HEK293 (cell line): ENCODE results near the gene ZNF611.
"Not testable (repeated sequence)": the region's sequence is repeated elsewhere in the genome, so short reads cannot be mapped to it uniquely, and the experiment has no call there.

ENCODE experiments used
- CTCF ChIA-PET: fragments of 350-600 bp; formaldehyde crosslinking; extraction: SDS; loops from one replicate; lab custom pipeline; 2021; ENCODE audit warnings: antibody characterized with exemption; lab: Yijun Ruan, JAX
- POLR2A ChIA-PET: fragments of 300-600 bp; formaldehyde crosslinking; extraction: SDS; loops from one replicate; lab custom pipeline; 2020; ENCODE audit warnings: antibody characterized with exemption, inconsistent platforms; lab: Yijun Ruan, JAX
- H3K27ac ChIP-seq: fragments of 200-500 bp; sonication (Bioruptor generic); 2 replicates; pipeline ENCODE4 v1.5.1; 2014; ENCODE audit warnings: low read depth, low read length, control low read depth, inconsistent platforms; ENCODE audit errors: extremely low read depth
- H3K36me3 ChIP-seq, 2 experiments: fragments of 200-500 bp in 1 of 2; sonication (Bioruptor generic) in 1 of 2; 1 replicate in 1 of 2; 2 replicates in 1 of 2; pipeline ENCODE4 v1.5.1; 2014 to 2017; ENCODE audit warnings: inconsistent platforms in 2 of 2, low read length in 2 of 2; ENCODE audit not compliant: control insufficient read depth in 2 of 2, insufficient read depth in 1 of 2
- H3K4me1 ChIP-seq: fragments of 200-500 bp; sonication (Bioruptor generic); 2 replicates; pipeline ENCODE4 v1.5.1; 2014; ENCODE audit warnings: mild to moderate bottlenecking, low read length, inconsistent platforms; ENCODE audit not compliant: control insufficient read depth, insufficient read depth
- H3K4me3 ChIP-seq: 2 replicates; pipeline ENCODE4 v1.5.1; 2011; ENCODE audit warnings: low read depth, mild to moderate bottlenecking, control low read depth, low read length, moderate library complexity
- H3K9me3 ChIP-seq: fragments of 200-500 bp; sonication (Bioruptor generic); 2 replicates; pipeline ENCODE4 v1.5.1; 2014; ENCODE audit warnings: low read depth, low read length, inconsistent platforms; ENCODE audit not compliant: control insufficient read depth, insufficient read depth
- EGR2 ChIP-seq: fragments of 450-650 bp; formaldehyde crosslinking; IDR thresholded peaks from 2 replicates; pipeline ENCODE4 v1.5.1; 2016; ENCODE audit warnings: low read depth, missing biosample characterization, missing genetic modification characterization
- HOXC10 ChIP-seq: sonication (generic); formaldehyde crosslinking; IDR thresholded peaks from 2 replicates; pipeline ENCODE4 v1.8.1; 2023; ENCODE audit warnings: mild to moderate bottlenecking, missing genetic modification reagents
- KLF16 ChIP-seq: fragments of 450-650 bp; formaldehyde crosslinking; IDR thresholded peaks from 2 replicates; pipeline ENCODE4 v1.5.1; 2017; ENCODE audit warnings: missing biosample characterization, missing genetic modification characterization
- PRDM1 ChIP-seq: fragments of 450-650 bp; formaldehyde crosslinking; IDR thresholded peaks from 2 replicates; pipeline ENCODE4; 2016; ENCODE audit warnings: missing biosample characterization, missing genetic modification characterization
- SCRT2 ChIP-seq: fragments of 450-650 bp; formaldehyde crosslinking; IDR thresholded peaks from 2 replicates; pipeline ENCODE4 v1.5.1; 2016; ENCODE audit warnings: missing biosample characterization, missing genetic modification characterization
- ZNF266 ChIP-seq: fragments of 450-650 bp; formaldehyde crosslinking; IDR thresholded peaks from 2 replicates; pipeline ENCODE4 v1.5.1; 2016; ENCODE audit warnings: missing biosample characterization, missing genetic modification characterization, low read depth
- ZNF341 ChIP-seq: fragments of 450-650 bp; formaldehyde crosslinking; IDR thresholded peaks from 2 replicates; pipeline ENCODE4; 2016; ENCODE audit warnings: low read depth, missing biosample characterization, missing genetic modification characterization
- ZNF416 ChIP-seq: fragments of 450-650 bp; formaldehyde crosslinking; IDR thresholded peaks from 2 replicates; pipeline ENCODE4 v1.5.1; 2016; ENCODE audit warnings: missing biosample characterization, missing genetic modification characterization
- ZNF544 ChIP-seq: fragments of 450-650 bp; formaldehyde crosslinking; IDR thresholded peaks from 2 replicates; pipeline ENCODE4 v1.5.0; 2017; ENCODE audit warnings: missing biosample characterization, missing genetic modification characterization
- ZNF654 ChIP-seq: fragments of 450-650 bp; formaldehyde crosslinking; IDR thresholded peaks from 2 replicates; pipeline ENCODE4 v1.5.1; 2016; ENCODE audit warnings: low read depth, missing biosample characterization, missing genetic modification characterization
- ZNF658 ChIP-seq: fragments of 450-650 bp; formaldehyde crosslinking; IDR thresholded peaks from 2 replicates; pipeline ENCODE4; 2016; ENCODE audit warnings: missing biosample characterization, missing genetic modification characterization
- ZSCAN23 ChIP-seq: fragments of 450-650 bp; formaldehyde crosslinking; IDR thresholded peaks from 2 replicates; pipeline ENCODE4 v1.5.1; 2016; ENCODE audit warnings: missing biosample characterization, missing genetic modification characterization
- TF ChIP-seq, protein P1 (sequence below): fragments of 450-650 bp; IDR thresholded peaks from 2 replicates; pipeline ENCODE4 v1.5.1; 2018; ENCODE audit warnings: missing biosample characterization, missing genetic modification characterization
- TF ChIP-seq, protein P2 (sequence below): fragments of 450-650 bp; formaldehyde crosslinking; IDR thresholded peaks from 2 replicates; pipeline ENCODE4 v1.5.1; 2016; ENCODE audit warnings: missing biosample characterization, missing genetic modification characterization
- TF ChIP-seq, protein P3 (sequence below): fragments of 450-650 bp; formaldehyde crosslinking; IDR thresholded peaks from 2 replicates; pipeline ENCODE4 v1.5.1; 2016; ENCODE audit warnings: missing biosample characterization, missing genetic modification characterization, borderline replicate concordance
- TF ChIP-seq, protein P4 (sequence below): fragments of 450-650 bp; formaldehyde crosslinking; IDR thresholded peaks from 2 replicates; pipeline ENCODE4 v1.5.1; 2017; ENCODE audit warnings: missing biosample characterization, missing genetic modification characterization

The ZNF611 gene

DNA sequence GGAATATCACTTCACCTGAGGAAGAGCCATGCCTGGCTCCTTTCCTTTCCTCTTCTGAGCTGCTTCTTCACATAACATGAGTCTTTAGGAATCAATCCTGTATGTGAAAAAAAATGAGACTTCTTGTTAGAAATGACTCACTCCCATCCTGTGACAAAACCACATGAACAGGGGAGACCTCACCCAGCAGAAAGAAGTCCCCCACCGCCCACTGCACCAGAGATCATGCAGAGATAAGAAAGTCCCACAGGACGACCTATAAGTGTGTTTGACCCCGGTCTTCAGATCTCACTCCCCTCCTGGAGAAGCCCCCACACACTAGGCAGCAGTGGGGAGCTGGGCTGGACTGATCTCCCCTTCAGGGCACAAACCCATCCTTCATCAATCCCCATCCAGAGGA lies 44.0 kb upstream of the ZNF611 start:
- H3K4me3 ChIP-seq: no peak overlapping the region
- POLR2A ChIA-PET: interaction anchor here (0.7 kb wide), 1 partner anchor 17 kb away, joined by 4 read pairs; no protein-coding TSS in a partner anchor
- no peak overlapping the region for H3K27ac ChIP-seq
- CTCF ChIA-PET: no interaction called here
- TF ChIP-seq PRDM1 (tag by site-specific recombination) (no peak), ZNF416 (no peak), KLF16 (tag by site-specific recombination) (no peak), SCRT2 (tag by site-specific recombination) (no peak), ZSCAN23 (tag by site-specific recombination) (no peak), ZNF341 (no peak), HOXC10 (CRISPR knock-in tag) (no peak), ZNF658 (no peak), ZNF266 (tag by site-specific recombination) (no peak)
- TF ChIP-seq, protein P1, sequence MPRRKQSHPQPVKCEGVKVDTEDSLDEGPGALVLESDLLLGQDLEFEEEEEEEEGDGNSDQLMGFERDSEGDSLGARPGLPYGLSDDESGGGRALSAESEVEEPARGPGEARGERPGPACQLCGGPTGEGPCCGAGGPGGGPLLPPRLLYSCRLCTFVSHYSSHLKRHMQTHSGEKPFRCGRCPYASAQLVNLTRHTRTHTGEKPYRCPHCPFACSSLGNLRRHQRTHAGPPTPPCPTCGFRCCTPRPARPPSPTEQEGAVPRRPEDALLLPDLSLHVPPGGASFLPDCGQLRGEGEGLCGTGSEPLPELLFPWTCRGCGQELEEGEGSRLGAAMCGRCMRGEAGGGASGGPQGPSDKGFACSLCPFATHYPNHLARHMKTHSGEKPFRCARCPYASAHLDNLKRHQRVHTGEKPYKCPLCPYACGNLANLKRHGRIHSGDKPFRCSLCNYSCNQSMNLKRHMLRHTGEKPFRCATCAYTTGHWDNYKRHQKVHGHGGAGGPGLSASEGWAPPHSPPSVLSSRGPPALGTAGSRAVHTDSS: no peak
- TF ChIP-seq, protein P2, sequence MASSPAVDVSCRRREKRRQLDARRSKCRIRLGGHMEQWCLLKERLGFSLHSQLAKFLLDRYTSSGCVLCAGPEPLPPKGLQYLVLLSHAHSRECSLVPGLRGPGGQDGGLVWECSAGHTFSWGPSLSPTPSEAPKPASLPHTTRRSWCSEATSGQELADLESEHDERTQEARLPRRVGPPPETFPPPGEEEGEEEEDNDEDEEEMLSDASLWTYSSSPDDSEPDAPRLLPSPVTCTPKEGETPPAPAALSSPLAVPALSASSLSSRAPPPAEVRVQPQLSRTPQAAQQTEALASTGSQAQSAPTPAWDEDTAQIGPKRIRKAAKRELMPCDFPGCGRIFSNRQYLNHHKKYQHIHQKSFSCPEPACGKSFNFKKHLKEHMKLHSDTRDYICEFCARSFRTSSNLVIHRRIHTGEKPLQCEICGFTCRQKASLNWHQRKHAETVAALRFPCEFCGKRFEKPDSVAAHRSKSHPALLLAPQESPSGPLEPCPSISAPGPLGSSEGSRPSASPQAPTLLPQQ: no peak
- TF ChIP-seq, all 188 proteins: peak for 0
- H3K36me3 ChIP-seq: no peaks in the 10 kb centered on the region
- no peaks in the 10 kb centered on the region for H3K9me3 ChIP-seq
- no peaks in the 10 kb centered on the region for H3K4me1 ChIP-seq

DNA sequence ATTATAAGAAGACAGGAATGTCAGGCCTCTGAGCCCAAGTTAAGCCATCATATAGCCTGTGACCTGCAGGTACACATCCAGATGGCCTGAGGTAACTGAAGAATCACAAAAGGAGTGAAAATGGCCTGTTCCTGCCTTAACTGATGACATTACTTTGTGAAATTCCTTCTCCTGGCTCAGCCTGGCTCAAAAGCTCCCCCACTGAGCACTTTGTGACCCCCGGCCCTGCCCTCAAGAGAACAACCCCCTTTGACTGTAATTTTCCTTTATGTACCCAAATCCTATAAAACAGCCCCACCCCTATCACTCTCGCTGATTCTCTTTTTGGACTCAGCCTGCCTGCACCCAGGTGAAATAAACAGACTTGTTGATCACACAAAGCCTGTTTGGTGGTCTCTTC lies 21.6 kb upstream of the ZNF611 start:
- H3K4me3 ChIP-seq, H3K36me3 ChIP-seq, H3K27ac ChIP-seq, H3K4me1 ChIP-seq, POLR2A ChIA-PET, CTCF ChIA-PET, H3K9me3 ChIP-seq: not testable (repeated sequence)

DNA sequence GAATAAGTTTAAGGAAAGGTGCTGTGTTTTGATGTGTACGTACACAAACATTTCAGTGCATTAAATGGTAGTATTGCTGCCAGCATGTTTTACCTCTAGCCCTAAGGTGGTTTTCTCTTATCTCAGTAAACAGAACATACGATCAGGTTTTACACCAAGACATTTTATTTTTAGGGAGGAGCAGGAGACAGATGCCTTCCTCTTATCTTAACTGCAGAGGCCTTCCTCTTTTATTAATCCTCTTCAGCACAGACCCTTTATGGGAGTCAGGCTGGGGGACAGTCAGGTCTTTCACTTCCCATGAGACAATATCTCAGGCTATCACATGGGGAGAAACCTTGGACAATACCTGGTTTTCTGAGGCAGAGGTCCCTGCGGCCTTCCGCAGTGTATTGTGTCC lies 14.9 kb upstream of the ZNF611 start:
- Histone ChIP-seq H3K9me3 (no peaks in the 10 kb centered on the region), H3K36me3 (no peaks in the 10 kb centered on the region), H3K4me3 (no peak overlapping the region), H3K4me1 (no peaks in the 10 kb centered on the region), H3K27ac (no peak overlapping the region)
- TF ChIP-seq EGR2: no peak
- TF ChIP-seq, protein P3, sequence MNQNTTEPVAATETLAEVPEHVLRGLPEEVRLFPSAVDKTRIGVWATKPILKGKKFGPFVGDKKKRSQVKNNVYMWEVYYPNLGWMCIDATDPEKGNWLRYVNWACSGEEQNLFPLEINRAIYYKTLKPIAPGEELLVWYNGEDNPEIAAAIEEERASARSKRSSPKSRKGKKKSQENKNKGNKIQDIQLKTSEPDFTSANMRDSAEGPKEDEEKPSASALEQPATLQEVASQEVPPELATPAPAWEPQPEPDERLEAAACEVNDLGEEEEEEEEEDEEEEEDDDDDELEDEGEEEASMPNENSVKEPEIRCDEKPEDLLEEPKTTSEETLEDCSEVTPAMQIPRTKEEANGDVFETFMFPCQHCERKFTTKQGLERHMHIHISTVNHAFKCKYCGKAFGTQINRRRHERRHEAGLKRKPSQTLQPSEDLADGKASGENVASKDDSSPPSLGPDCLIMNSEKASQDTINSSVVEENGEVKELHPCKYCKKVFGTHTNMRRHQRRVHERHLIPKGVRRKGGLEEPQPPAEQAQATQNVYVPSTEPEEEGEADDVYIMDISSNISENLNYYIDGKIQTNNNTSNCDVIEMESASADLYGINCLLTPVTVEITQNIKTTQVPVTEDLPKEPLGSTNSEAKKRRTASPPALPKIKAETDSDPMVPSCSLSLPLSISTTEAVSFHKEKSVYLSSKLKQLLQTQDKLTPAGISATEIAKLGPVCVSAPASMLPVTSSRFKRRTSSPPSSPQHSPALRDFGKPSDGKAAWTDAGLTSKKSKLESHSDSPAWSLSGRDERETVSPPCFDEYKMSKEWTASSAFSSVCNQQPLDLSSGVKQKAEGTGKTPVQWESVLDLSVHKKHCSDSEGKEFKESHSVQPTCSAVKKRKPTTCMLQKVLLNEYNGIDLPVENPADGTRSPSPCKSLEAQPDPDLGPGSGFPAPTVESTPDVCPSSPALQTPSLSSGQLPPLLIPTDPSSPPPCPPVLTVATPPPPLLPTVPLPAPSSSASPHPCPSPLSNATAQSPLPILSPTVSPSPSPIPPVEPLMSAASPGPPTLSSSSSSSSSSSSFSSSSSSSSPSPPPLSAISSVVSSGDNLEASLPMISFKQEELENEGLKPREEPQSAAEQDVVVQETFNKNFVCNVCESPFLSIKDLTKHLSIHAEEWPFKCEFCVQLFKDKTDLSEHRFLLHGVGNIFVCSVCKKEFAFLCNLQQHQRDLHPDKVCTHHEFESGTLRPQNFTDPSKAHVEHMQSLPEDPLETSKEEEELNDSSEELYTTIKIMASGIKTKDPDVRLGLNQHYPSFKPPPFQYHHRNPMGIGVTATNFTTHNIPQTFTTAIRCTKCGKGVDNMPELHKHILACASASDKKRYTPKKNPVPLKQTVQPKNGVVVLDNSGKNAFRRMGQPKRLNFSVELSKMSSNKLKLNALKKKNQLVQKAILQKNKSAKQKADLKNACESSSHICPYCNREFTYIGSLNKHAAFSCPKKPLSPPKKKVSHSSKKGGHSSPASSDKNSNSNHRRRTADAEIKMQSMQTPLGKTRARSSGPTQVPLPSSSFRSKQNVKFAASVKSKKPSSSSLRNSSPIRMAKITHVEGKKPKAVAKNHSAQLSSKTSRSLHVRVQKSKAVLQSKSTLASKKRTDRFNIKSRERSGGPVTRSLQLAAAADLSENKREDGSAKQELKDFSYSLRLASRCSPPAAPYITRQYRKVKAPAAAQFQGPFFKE (tag by site-specific recombination): no peak
- TF ChIP-seq ZNF544 (tag by site-specific recombination): no peak
- TF ChIP-seq, protein P4, sequence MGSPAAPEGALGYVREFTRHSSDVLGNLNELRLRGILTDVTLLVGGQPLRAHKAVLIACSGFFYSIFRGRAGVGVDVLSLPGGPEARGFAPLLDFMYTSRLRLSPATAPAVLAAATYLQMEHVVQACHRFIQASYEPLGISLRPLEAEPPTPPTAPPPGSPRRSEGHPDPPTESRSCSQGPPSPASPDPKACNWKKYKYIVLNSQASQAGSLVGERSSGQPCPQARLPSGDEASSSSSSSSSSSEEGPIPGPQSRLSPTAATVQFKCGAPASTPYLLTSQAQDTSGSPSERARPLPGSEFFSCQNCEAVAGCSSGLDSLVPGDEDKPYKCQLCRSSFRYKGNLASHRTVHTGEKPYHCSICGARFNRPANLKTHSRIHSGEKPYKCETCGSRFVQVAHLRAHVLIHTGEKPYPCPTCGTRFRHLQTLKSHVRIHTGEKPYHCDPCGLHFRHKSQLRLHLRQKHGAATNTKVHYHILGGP (tag by site-specific recombination): no peak
- TF ChIP-seq ZNF654 (tag by site-specific recombination): no peak
- POLR2A ChIA-PET: no interaction called here
- CTCF ChIA-PET: no interaction called here
